Keratinocyte (primary cell): ENCODE data around the gene TMEM260.

Source experiments
- EZH2 ChIP-seq: IDR thresholded peaks from one replicate; pipeline ENCODE4 v1.6.1; 2012; ENCODE audit warnings: inconsistent platforms, mild to moderate bottlenecking, low read length, moderate library complexity
- TF ChIP-seq, protein P1 (sequence below), 3 experiments: IDR thresholded peaks in 1 of 3; conservative IDR thresholded peaks in 1 of 3; optimal IDR thresholded peaks in 1 of 3; 2 replicates in 2 of 3; 3 replicates in 1 of 3; pipeline versions ENCODE3 to v1.5.1; 2011; ENCODE audit warnings: low read length in 3 of 3, mild to moderate bottlenecking in 3 of 3, moderate library complexity in 2 of 3, control low read depth in 1 of 3, inconsistent platforms in 1 of 3; ENCODE audit not compliant: insufficient read depth in 2 of 3; ENCODE audit errors: extremely low read depth in 1 of 3

- TF ChIP-seq, protein P1, sequence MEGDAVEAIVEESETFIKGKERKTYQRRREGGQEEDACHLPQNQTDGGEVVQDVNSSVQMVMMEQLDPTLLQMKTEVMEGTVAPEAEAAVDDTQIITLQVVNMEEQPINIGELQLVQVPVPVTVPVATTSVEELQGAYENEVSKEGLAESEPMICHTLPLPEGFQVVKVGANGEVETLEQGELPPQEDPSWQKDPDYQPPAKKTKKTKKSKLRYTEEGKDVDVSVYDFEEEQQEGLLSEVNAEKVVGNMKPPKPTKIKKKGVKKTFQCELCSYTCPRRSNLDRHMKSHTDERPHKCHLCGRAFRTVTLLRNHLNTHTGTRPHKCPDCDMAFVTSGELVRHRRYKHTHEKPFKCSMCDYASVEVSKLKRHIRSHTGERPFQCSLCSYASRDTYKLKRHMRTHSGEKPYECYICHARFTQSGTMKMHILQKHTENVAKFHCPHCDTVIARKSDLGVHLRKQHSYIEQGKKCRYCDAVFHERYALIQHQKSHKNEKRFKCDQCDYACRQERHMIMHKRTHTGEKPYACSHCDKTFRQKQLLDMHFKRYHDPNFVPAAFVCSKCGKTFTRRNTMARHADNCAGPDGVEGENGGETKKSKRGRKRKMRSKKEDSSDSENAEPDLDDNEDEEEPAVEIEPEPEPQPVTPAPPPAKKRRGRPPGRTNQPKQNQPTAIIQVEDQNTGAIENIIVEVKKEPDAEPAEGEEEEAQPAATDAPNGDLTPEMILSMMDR (optimal IDR thresholded peaks at IDR 0.05 in 1 of 3, IDR thresholded peaks at IDR 0.05 in 1 of 3, conservative IDR thresholded peaks at IDR 0.05 in 1 of 3; ENCODE audit: extremely low read depth in 1 of 3, insufficient read depth in 2 of 3, low read length in 3 of 3): no peak
- no peak for TF ChIP-seq EZH2
Observed at GRCh38 chr14:56603648-56604047, 24.1 kb downstream of the TMEM260 start.
